ENCODE results near the gene IWS1. TPM values are rescaled to one million over a fixed set of nuclear protein-coding genes. Genes with fewer than 3 reads are reported as not detected.
A peak's percentile ranks its signal among the peaks of the same experiment; 100 is the strongest.

Gene IWS1
- total RNA-seq, 2 donors from 2014 or later: 32.4 to 37.8 TPM

DNA sequence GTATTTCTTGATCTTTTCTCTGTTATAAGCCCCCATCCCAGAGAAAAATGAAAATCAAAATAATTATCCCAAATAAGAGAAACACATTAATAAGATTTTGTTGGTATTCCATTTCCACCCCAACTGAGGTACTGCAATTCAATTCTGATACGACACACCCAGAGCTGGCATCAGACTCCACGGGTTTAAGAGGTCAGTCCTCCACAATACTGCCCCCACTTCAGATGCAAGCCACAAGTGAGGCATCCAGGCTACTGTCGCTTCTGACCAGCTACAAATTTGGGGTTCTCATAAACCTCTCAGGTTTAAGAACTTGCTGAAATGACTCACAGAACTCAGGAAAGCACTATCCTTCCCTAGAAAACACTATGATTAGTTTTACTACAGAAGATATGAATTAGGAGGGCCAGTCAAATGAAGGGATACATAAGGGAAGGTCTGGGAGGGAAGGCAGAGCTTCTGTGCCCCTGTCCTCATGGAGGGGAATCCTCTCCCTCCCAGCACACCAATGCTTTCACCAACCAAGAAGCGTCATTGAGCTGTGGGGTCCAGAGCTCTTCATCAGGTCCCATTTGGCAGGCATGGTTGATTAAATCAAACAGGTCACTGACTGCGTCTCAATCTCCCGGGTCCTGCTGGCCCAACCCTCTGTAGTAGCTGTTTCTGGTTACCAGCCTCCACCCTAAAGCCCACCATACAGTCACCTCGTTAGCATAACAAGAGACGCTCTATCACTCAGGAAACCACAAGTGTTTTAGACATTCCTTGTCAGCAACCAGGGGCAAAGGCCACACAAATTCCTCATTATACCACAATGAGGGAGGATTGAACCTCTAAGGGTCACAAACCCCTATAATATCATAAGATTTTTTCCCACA, 46.2 kb downstream of the IWS1 start:
- H3K27me3 ChIP-seq: no peaks in the 10 kb centered on the region
- no peak for DNase-seq
- H3K9ac ChIP-seq (ENCODE audit: low read depth in 2 of 2, low read length in 2 of 2): no peak overlapping the region
- intact Hi-C loops (cut with DNase I): loop anchor here (5.0 kb wide), 2 partner anchors 158 to 283 kb away; no protein-coding TSS in a partner anchor
- H3K4me3 ChIP-seq: no peak overlapping the region
- H3K9me3 ChIP-seq: no peaks in the 10 kb centered on the region
- H3K36me3 ChIP-seq: no peaks in the 10 kb centered on the region
- H3K4me1 ChIP-seq: no peaks in the 10 kb centered on the region
- no peak overlapping the region for H3K27ac ChIP-seq
- TF ChIP-seq, protein P1, sequence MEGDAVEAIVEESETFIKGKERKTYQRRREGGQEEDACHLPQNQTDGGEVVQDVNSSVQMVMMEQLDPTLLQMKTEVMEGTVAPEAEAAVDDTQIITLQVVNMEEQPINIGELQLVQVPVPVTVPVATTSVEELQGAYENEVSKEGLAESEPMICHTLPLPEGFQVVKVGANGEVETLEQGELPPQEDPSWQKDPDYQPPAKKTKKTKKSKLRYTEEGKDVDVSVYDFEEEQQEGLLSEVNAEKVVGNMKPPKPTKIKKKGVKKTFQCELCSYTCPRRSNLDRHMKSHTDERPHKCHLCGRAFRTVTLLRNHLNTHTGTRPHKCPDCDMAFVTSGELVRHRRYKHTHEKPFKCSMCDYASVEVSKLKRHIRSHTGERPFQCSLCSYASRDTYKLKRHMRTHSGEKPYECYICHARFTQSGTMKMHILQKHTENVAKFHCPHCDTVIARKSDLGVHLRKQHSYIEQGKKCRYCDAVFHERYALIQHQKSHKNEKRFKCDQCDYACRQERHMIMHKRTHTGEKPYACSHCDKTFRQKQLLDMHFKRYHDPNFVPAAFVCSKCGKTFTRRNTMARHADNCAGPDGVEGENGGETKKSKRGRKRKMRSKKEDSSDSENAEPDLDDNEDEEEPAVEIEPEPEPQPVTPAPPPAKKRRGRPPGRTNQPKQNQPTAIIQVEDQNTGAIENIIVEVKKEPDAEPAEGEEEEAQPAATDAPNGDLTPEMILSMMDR (IDR thresholded peaks at IDR 0.05): no peak

DNA sequence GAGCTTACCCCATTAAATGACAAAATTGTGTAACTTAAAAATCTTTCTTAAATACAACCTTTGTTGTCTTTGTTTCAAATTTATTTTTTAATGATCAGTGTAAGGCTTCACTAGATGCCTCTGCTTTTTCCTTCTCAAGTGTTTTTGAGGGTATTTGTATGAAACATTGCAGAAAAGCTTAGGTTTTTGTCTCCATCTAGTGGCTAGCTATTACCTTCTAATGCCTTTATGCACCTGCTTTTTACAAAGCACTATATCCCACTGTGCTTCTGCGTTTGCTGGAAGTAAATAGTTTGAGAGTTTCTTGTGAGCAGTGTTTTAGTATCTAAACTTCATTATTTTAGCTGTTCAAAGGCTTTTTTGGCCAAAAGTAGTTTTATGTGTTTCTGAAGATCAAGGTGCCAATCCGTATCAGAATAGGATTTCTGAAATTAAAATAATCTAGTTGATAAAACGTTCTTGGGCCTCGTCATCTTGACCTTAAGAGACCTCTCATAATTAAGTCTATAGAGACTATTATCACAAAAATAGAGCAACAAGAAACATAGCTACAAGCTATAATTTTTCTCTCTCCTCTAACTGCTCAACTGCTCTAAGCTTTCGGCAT, 47.0 kb downstream of the IWS1 start:
- Histone ChIP-seq H3K27me3 (no peaks in the 10 kb centered on the region), H3K36me3 (no peaks in the 10 kb centered on the region), H3K27ac (no peak overlapping the region), H3K9ac (ENCODE audit: low read depth in 2 of 2, low read length in 2 of 2) (no peak overlapping the region), H3K9me3 (no peaks in the 10 kb centered on the region), H3K4me1 (no peaks in the 10 kb centered on the region), H3K4me3 (no peak overlapping the region)
- no peak for DNase-seq
- intact Hi-C loops (cut with DNase I): no loop called here
- TF ChIP-seq, protein P1 (IDR thresholded peaks at IDR 0.05): peak; percentile 51

DNA sequence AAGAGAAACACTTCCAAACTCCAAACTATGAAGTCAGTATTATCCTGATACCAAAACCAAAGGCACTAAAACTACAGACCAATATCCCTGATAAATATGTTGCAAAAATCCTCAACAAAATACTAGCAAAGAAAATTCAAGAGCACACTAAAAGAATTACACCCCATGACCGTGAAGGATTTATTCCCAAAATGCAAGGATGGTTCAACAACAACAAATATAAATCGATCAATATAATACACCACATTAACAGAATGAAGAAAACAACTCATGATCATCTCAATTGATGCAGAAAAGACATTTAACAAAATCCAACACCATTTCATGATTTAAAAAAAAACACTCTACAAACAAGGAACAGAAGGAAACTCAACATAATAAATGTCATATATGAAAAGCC, 50.5 kb downstream of the IWS1 start:
- Histone ChIP-seq H3K27ac (no peak overlapping the region), H3K9ac (ENCODE audit: low read depth in 2 of 2, low read length in 2 of 2) (no peak overlapping the region), H3K36me3 (no peaks in the 10 kb centered on the region), H3K27me3 (no peaks in the 10 kb centered on the region), H3K9me3 (no peaks in the 10 kb centered on the region), H3K4me3 (no peak overlapping the region), H3K4me1 (peaks cover 5% of the 10 kb centered on the region)
- TF ChIP-seq, protein P1 (IDR thresholded peaks at IDR 0.05): no peak
- intact Hi-C loops (cut with DNase I): no loop called here
- no peak for DNase-seq

DNA sequence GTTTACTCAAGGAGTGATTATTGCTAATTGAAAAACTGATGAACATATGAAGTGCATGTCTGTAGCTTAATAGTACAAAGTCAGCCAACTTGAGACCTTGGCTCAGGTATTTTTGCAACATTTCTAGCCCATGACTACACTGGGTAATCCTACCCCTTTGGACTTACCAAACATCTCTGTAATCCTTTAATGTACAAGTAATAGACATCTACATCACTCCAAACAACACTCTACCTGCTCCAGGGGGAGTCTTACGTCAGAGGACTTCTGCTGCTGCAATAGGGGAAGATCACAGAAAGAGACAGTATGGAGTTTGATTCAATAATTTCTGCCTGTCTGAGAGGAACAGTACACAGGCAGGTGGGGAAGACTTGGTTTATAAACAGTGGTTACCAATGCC, 54.0 kb downstream of the IWS1 start:
- H3K9me3 ChIP-seq: no peaks in the 10 kb centered on the region
- no peak for DNase-seq
- TF ChIP-seq, protein P1 (IDR thresholded peaks at IDR 0.05): no peak
- H3K4me1 ChIP-seq: peaks cover 5% of the 10 kb centered on the region
- H3K27ac ChIP-seq: no peak overlapping the region
- H3K4me3 ChIP-seq: no peak overlapping the region
- H3K36me3 ChIP-seq: no peaks in the 10 kb centered on the region
- intact Hi-C loops (cut with DNase I): no loop called here
- H3K9ac ChIP-seq (ENCODE audit: low read depth in 2 of 2, low read length in 2 of 2): no peak overlapping the region
- H3K27me3 ChIP-seq: no peaks in the 10 kb centered on the region

DNA sequence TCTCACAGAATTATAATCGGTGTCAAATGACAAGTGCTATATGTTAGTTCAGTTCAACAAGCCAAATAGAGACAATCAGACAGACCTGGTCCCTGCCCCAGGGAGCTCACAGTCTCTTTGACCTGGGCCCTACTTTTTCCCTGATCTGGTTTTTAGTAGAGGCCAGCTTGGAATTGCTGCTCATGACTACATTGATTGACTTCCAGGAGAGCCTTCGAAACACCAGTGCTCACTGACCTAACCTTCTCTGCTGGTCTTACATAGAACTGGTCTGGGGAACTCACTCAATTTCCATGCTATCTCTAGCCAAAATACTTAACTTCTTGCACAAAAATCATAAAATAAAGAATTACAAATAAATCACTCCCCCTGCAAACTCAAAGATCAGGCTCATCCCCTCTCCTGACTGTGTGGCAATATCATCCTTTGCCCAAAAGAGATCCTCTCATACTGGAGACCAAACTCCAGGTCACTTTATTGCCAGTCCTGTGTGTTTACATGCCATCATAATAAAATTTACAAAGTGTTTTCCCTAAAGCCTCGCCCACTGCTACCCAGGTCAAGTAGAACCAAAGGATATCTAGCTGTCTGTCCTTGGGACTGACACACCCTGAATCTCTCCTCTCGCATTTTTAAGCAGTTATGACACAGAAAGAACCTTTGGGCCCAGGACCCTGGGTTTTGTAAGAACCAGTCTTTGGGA, 54.9 kb downstream of the IWS1 start:
- peak; percentile 44 for DNase-seq
- intact Hi-C loops (cut with DNase I): no loop called here

More for the DNA sequence above, 54.9 kb downstream of the IWS1 start:
- H3K27me3 ChIP-seq: no peaks in the 10 kb centered on the region
- no peak overlapping the region for H3K4me3 ChIP-seq
- no peaks in the 10 kb centered on the region for H3K36me3 ChIP-seq
- H3K9ac ChIP-seq (ENCODE audit: low read depth in 2 of 2, low read length in 2 of 2): no peak overlapping the region
- peaks cover 5% of the 10 kb centered on the region for H3K4me1 ChIP-seq
- H3K9me3 ChIP-seq: no peaks in the 10 kb centered on the region
- no peak overlapping the region for H3K27ac ChIP-seq
- TF ChIP-seq, protein P1 (IDR thresholded peaks at IDR 0.05): no peak
